ENCODE results near the gene MEIG1. TPM values are rescaled to one million over a fixed set of nuclear protein-coding genes. Genes with fewer than 3 reads are reported as not detected.
A peak's percentile ranks its signal among the peaks of the same experiment; 100 is the strongest.

The MEIG1 gene
- total RNA-seq, 1 donor from 2014 or later = 0.49 TPM

- Mint-ChIP-seq H3K27ac (no peak overlapping the region), H3K4me3 (no peak overlapping the region), H3K36me3 (ENCODE audit: low read depth) (peaks cover 64% of the 10 kb centered on the region), H3K4me1 (peaks cover 34% of the 10 kb centered on the region), H3K9me3 (no peaks in the 10 kb centered on the region), H3K27me3 (no peaks in the 10 kb centered on the region)
- no peak for TF ChIP-seq CTCF (IDR thresholded peaks at IDR 0.05)
- CTCF ChIA-PET = no interaction called here
- DNase-seq = no peak
- no peak for ATAC-seq (ENCODE audit: low read depth)
- POLR2A ChIA-PET = no interaction called here
- intact Hi-C loops (cut with micrococcal nuclease) = no loop called here
These were observed 11.9 kb upstream of the MEIG1 start for GRCh38 chr10:14947268-14947667.

GRCh38 chr10:14949291-14949690 lies 9.9 kb upstream of the MEIG1 start:
- no peak for DNase-seq
- POLR2A ChIA-PET = interaction anchor here (1.3 kb wide), 1 partner anchor 10 kb away, joined by 5 read pairs; the partner anchor contains the start of gene MEIG1
- H3K4me3 Mint-ChIP-seq = no peak overlapping the region
- CTCF ChIA-PET = no interaction called here
- intact Hi-C loops (cut with micrococcal nuclease) = no loop called here
- ATAC-seq (ENCODE audit: low read depth) = no peak
- H3K9me3 Mint-ChIP-seq = no peaks in the 10 kb centered on the region
- no peak for TF ChIP-seq CTCF (IDR thresholded peaks at IDR 0.05)
- H3K27ac Mint-ChIP-seq = no peak overlapping the region
- peaks cover 46% of the 10 kb centered on the region for H3K36me3 Mint-ChIP-seq (ENCODE audit: low read depth)
- peaks cover 46% of the 10 kb centered on the region for H3K4me1 Mint-ChIP-seq
- no peaks in the 10 kb centered on the region for H3K27me3 Mint-ChIP-seq

DNA sequence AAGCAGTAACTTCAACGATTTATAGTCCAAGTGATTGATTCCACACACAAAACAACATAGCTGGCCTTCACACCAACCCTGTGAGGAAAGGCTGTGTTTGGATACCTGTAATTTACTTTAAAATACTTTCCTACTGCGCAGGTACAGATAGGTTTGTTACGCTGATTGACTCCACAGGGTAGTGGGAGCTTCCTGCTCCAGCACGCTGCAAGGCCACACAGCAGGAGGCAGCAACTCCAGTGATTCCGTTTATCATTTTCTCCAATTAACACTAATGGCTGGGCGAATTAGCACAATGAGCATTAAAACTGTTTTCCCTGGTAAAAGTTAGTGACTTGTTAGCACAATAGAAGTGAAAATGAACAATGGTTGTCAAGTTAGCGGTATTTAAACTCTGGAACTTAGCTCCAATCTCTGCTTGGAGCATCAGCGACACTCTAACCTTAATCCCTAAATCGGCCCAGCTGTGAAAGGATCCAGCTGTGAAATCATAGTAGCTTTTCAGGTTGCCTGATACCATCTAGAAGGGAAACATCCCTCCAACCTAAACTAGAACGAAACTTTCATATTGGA lies 6.3 kb upstream of the MEIG1 start:
- CTCF ChIA-PET = interaction anchor here (1.6 kb wide), 1 partner anchor 19 kb away, joined by 6 read pairs; no protein-coding TSS in a partner anchor
- no peak for DNase-seq

GRCh38 chr10:14953424-14954000 lies 5.7 kb upstream of the MEIG1 start:
- DNase-seq = no peak
- intact Hi-C loops (cut with micrococcal nuclease) = loop anchor here (5.0 kb wide), 4 partner anchors 211 to 1651 kb away; partner anchors contain the start of gene PHYH
- H3K27me3 Mint-ChIP-seq = no peaks in the 10 kb centered on the region
- H3K4me3 Mint-ChIP-seq = peak overlapping the region; percentile 90
- POLR2A ChIA-PET = interaction anchor here (0.7 to 2.8 kb wide), 13 partner anchors 9 to 768 kb away, joined by 3 to 30 read pairs (median 4); partner anchors contain the start of genes CDNF, HSPA14, MSANTD7 and SUV39H2
- ATAC-seq (ENCODE audit: low read depth) = peak; percentile 25
- H3K4me1 Mint-ChIP-seq = peaks cover 54% of the 10 kb centered on the region
- no peaks in the 10 kb centered on the region for H3K9me3 Mint-ChIP-seq
- H3K36me3 Mint-ChIP-seq (ENCODE audit: low read depth) = peaks cover 14% of the 10 kb centered on the region
- H3K27ac Mint-ChIP-seq = peak overlapping the region; percentile 96
- CTCF ChIA-PET = interaction anchor here (0.9 to 1.6 kb wide), 2 partner anchors 18 to 116 kb away, joined by 3 to 6 read pairs; partner anchors contain the start of genes CDNF, HSPA14 and MSANTD7
- TF ChIP-seq CTCF (IDR thresholded peaks at IDR 0.05) = no peak

More for the DNA sequence above, 6.3 kb upstream of the MEIG1 start:
- intact Hi-C loops (cut with micrococcal nuclease) = loop anchor here (5.0 kb wide), 4 partner anchors 211 to 1651 kb away; partner anchors contain the start of gene PHYH
- H3K4me3 Mint-ChIP-seq = peak overlapping the region; percentile 90
- POLR2A ChIA-PET = interaction anchor here (0.7 to 2.8 kb wide), 14 partner anchors 9 to 398 kb away, joined by 3 to 30 read pairs (median 3); partner anchors contain the start of gene SUV39H2
- H3K27ac Mint-ChIP-seq = peak overlapping the region; percentile 96
- no peaks in the 10 kb centered on the region for H3K27me3 Mint-ChIP-seq
- TF ChIP-seq CTCF (IDR thresholded peaks at IDR 0.05) = no peak
- H3K4me1 Mint-ChIP-seq = peaks cover 53% of the 10 kb centered on the region
- no peaks in the 10 kb centered on the region for H3K9me3 Mint-ChIP-seq
- ATAC-seq (ENCODE audit: low read depth) = no peak
- peaks cover 20% of the 10 kb centered on the region for H3K36me3 Mint-ChIP-seq (ENCODE audit: low read depth)

Data from activated B cell treated with CpG ODN at 0.5 μM for 24 hours (primary cell).